ENCODE data around the gene LHFPL6. TPM values are rescaled to one million over a fixed set of nuclear protein-coding genes. Genes with fewer than 3 reads are reported as not detected.

LHFPL6 gene
- total RNA-seq, 1 donor from 2014 or later = 31.8 TPM

DNA sequence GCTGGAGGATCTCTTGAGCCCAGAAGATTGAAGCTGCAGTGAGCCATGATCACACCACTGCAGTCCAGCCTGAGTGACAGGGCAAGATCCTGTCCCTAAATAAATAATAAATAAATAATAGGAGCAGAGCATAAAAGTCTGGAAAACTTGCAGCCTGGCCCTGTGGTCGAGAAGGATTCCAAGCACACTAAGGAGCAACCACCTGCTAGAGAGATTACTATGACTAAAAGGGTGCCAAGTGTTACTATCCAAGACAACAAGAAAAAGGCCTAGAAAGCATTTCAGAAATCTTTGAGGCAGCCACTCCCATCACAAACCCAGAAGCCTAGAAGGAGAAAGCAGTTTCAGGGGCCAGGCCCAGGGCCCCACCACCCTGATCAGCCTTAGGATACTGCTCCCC is 46.1 kb downstream of the LHFPL6 start:
- no peak for DNase-seq (ENCODE audit: low read depth in 2 of 2)

DNA sequence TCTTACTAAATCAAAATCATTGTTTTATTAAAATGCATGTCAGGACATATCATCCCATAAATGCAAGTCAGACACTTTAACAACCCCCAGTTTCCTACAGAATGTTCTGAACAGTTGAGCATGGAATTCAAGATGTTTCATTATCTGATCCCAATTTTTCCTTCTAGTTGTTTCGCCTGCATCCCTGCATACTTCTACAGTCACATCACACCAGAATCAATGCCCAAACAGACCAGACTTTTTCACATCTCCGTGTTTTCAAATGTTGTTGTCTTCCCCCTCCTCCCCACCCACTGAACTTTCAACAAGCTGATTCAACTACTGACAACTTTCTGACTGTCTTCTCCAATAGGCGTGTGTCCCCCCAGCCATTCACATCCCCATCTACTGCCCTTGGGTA is 48.6 kb downstream of the LHFPL6 start:
- DNase-seq (ENCODE audit: low read depth in 2 of 2) = no peak

DNA sequence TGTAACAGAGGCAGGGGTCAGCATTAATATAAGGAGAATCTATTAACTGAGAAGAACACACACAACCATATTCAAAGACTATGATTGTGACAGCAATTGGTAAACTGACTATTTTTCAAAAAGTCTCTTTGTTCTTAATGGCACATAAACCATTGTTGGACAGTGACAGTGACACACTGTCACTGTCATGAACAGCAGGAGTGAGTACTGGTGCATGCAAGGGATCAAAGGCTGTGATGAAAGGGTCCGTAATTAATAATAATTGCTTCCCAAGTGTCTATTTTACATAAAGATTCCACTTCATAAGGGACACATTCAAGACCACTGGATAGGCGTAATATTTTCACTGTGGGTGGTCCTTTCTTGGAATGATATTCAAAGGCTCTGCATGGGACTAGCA is 50.7 kb downstream of the LHFPL6 start:
- DNase-seq (ENCODE audit: low read depth in 2 of 2) = no peak

DNA sequence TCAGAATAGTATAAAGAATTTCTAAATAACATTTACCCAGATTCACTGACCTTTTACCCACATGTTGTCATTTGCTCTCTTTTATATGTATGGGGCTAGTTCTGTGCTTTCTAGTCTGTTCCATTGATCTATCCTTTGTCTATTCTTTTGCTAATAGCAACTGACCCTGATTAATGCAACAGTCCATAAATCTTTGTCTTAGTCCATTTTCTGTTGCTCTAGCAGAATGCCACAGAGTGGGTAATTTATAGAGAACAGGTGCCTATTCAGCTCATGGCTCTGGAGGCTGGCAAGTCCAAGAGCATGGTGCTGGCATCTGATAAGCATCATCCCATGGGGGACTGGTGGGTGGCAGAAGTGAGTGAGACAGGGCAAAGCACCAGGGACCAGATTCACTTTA is 52.1 kb downstream of the LHFPL6 start:
- DNase-seq (ENCODE audit: low read depth in 2 of 2) = no peak

DNA sequence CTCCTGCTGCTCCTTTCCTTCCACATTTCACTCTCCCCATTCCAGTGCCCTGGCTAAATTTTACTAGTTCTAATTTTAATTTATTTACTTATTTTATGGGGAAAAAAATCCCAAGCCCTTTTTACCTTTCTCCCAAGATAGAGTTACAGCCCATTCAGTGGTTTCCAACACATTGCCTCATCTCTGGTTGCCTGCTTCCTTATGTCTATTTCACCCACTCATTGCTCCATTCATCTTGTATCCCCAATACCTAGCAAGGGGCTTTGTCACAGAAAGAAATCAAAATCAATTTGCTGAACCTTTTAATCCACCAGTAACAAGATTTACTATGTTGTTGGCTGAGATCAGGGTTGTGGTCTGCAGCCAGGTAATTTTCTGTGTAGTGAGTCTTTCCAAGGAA is 55.9 kb downstream of the LHFPL6 start:
- no peak for DNase-seq (ENCODE audit: low read depth in 2 of 2)

DNA sequence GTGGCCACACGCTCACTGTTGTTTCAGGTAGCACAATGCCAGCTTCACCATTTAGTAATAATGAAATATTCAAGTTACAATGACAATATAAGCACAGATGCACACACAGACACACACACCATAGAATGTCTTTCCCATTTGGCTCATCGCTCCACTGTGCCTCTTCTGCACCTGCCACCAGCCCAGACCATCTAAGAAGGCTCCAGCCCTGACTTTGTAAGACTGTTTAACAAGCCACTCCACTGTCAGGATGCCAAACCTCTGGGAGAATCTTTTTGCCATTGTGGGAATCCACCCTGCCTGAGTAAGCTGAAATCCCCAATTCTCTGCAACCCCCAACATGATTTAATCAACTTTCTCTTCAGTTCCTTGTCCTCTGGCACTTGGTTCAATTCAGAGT is 60.6 kb downstream of the LHFPL6 start:
- no peak for DNase-seq (ENCODE audit: low read depth in 2 of 2)

DNA sequence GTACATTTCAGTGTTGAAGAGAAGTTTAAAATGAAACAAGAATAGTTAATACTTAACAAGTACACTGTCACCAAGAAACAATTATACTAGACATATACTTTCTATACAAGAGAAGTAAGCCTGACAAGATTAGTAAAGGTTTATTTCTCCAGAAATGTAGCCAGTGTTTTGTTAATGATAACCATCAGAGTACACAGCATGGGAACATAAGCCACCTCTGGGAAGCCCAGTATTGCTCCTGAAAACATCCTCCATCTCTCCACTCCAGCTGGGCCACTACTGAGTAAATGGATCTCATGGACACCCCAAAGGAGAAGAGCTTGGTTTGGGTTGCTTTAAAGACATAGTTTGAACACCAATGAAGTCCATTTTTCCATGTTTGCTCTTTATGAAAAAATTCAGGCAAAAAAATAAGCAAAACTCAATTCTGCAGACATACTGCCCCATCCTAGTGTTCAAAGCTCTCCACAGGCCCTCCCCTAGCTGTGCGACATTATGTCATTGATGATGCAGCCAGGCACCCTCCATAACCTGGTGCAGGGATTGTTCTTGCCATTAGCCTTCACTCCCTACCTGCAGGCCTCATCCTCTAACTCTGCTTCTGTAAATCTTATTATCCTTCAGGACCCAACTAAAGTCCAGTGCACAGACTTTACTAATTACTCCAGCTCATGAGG is 61.9 kb downstream of the LHFPL6 start:
- DNase-seq (ENCODE audit: low read depth in 2 of 2) = no peak

DNA sequence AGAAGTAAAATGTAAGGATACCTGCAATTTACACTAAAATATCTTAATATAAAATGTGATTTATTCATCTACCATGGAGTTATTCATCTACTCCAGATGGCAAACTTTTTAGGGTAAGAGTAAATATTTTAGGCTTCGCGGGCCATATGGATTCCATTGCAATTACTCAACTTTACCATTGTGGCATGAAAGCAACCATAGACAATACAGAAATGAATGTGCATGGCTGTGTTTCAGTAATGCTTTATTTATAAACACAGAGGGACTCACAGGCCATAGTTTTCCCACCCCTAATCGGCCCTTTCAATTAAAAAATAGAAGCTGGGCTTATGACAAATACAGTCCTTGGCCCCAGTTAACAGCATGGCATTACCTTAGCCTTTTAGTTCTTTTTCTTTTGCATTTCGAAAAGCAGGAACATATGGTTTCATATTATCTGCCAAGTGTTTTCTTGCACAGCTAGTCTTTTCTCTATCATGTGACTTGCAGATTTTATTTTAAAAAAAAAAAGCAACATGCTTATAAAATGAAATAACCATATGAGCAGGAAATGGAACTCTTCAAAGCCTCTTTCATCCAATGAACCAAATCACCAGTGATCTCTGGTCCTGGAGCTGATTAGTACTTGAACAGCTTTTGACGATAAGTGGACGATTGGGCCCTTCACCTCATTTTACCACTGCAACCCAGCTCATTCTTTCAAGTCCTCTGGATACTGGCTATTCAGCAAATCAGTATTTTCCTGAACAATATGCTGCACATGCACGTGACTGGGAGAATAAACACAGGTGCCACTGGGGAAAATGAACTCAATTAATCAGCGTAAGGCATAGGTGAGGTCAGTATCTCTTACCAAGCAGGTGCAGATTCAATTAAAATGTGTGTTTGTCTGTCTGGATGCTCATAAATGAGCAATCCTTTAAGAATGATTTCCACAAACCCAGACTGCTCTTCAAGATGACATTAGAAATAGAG is 63.9 kb downstream of the LHFPL6 start:
- no peak for DNase-seq (ENCODE audit: low read depth in 2 of 2)

DNA sequence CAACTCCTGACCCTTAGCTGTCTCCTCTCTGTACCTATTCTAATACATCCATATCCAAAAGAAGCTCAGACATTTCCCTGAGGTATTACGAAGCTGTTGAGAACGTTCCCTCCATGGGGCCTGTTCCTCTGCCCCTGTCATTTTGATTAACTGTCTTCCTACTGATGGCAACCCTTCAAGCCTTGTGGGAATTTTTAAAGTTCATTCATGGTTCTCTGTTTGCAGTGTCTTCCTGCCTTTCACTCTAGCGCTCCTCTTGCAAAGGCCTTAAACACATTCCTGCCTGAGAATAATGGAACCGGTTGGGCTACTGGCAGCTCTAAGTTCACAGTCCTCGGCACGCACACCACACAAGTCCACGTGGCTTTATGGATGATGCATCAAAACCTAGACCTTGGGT is 66.1 kb downstream of the LHFPL6 start:
- DNase-seq (ENCODE audit: low read depth in 2 of 2) = no peak

DNA sequence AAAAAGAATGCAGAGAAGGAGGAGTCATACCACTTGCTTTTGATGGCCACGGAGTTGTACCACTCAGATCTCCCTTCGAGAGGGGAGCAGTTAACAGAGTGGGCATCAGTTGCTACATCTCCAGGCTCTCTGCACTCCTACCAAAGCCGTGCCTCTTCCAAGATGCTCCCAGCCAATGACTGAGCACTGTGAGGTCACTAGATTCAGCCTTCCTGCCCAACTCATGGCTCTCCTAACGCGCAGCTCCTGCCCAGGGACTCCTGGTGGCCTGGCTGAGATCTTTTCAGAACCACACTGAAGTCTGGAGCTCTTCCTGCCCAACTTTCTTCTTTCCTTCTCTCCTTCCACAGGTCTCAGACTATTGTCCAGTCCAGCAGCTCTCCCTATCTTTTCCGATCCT is 66.7 kb downstream of the LHFPL6 start:
- DNase-seq (ENCODE audit: low read depth in 2 of 2) = no peak

DNA sequence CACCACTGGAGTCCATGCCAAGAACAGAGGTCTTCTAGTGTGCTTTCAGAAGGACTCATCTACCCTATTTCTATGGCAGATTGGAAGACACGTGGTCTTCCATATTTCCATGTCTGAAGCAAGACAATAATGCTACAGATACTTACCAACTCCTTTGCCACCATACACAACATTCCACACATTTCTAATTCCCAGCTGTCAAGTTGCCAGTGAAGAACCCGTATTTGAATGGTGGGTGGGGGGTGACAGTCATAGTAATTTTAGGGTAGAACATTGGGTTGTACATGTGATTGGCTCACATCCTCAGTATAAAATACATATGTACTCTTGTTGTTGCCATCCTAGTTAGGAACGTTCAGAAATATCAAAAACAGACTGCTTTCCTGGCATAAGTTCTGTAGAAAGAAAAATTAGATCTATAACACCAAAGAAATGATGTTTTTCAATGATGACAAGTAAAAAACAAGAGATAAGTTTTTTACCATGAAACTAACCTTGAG is 69.3 kb downstream of the LHFPL6 start:
- no peak for DNase-seq (ENCODE audit: low read depth in 2 of 2)

DNA sequence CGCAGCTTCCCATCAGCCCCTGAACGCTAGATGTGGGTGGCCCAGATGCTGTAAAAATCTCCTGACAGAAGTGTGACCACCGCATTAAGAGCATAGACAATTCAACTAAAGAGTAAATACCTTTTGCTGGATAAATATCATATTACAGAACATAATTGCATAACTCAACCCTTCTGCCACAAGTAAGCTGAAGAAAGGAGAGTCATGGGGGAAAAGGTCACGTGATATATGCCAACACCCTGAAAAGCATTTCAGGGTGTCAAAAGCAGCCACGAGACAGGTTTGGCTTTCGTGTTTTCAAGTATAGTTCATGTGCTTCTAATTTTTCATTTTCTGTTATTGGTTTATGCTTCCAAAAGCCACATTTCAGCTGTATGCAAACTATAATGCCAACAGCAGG is 71.3 kb downstream of the LHFPL6 start:
- DNase-seq (ENCODE audit: low read depth in 2 of 2) = no peak

DNA sequence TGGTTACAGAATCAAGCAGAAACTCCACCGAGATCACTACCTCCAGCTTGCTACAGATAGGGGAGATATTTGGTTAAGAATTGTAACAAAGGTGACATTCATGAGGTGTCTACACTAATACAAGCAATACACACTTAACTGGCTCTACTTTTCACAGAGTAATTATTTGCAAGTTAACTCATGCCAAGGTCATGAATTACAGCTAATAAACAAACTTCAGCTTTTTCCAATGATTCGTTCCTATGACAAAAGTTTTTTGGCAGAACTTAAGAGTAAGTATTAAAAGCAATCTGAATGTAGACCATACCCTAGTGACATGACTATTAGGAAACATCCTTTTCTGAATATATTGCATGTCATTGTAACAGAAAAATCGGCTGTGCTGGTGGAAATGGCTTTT is 72.1 kb downstream of the LHFPL6 start:
- peak in 1 of 2 donors; percentile 55 for DNase-seq (ENCODE audit: low read depth in 2 of 2)

DNA sequence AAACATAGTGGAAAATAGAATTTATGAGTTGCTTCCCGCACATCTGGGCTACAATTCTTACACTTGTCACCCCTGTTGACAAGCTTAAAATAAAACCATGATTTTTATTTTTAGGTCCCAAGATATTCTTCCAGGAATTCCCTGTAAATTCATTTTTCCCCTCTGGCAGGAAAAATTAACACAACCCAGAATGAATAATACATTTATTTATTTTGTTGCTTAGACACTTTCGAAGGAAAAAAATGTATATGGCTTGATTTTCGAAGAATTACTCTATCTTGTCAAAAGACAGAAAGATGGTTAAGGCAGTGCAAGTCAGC is 74.4 kb downstream of the LHFPL6 start:
- no peak for DNase-seq (ENCODE audit: low read depth in 2 of 2)

DNA sequence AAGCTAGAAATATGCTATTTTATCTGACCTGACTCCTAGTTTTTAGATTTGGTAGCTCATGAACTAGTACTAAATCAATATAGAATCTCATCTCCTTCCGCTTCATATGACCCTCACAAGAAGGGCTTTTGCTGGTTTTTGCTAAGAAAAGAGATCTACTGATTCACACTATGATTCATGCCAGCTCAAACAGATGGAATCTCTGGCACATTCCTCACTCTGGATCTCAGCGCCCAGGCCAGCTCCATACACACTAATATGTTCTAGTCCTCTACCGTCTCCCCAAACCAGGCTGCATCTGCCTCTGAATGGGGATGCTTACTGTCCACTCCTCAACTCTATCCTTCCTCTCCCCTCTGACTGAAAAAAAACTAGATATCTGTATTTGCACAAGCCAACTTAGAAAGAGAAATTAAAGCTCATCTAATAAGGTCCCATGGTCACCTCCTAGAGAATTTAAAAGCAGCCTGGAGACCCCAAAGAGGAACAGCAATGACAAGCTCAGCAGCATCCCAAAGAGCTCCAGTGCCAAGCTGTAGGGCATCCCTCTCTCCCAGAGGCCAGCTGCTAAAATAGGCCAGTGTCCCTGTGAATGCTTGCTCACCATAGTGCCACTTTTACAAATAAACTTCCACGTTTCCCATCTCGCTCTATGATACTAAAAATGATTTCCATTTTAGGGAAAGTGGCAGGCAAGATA is 74.9 kb downstream of the LHFPL6 start:
- DNase-seq (ENCODE audit: low read depth in 2 of 2) = peak in 1 of 2 donors; percentile 79

DNA sequence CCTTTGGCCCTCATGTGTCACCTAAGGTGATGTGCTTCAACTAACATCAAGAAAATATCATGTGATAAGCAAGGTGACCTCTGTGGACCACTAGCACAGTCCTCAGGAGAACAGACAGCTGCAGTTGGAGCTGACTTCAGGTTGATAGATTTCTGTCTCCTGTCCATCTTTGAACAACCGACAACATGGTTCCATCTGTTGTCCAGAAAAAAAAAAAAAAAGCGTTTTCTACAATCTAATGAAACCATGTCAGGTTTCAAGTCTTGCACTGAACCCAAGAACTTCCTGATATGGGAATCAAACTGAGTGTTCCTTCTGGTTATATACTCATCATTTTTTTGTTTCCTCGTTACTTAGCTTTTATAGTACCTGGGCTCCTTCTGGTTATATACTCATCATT is 75.7 kb downstream of the LHFPL6 start:
- no peak for DNase-seq (ENCODE audit: low read depth in 2 of 2)

DNA sequence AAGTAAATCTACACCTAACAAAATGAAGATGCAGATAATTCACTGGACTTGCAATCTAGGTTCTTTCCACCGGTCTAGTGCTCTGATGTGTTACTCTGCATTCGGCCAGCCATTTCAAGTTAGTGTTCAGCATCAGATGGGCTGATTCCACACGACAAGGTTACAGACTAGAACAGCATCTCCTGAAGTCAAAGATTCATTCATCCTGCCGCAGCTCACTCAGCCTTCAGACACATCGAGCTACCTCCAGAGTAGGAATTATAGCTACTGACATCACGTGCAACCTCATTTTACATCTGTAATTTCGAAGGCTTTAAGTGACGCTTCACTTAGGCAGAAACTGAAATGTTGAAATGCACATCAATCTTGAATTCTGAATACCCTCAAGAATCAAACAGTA is 76.5 kb downstream of the LHFPL6 start:
- DNase-seq (ENCODE audit: low read depth in 2 of 2) = no peak

DNA sequence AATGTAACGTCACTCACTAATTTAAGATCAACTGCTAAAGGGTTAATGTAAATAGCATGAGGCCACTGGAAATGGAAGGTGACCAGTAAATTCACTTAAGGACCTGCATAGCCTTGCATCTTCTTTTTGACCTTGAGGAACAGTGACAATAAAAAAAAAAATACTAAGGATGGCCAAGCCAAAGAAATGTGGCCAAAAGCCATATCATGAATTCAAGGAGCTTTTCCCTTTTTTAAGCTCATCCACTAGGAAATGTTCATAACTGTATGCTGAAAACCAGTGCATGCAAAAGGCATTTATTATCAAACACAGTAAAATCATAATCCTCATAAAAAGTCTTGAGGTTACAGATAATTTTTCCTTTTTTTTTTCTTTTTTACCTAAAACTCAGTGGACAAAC is 77.5 kb downstream of the LHFPL6 start:
- DNase-seq (ENCODE audit: low read depth in 2 of 2) = no peak

DNA sequence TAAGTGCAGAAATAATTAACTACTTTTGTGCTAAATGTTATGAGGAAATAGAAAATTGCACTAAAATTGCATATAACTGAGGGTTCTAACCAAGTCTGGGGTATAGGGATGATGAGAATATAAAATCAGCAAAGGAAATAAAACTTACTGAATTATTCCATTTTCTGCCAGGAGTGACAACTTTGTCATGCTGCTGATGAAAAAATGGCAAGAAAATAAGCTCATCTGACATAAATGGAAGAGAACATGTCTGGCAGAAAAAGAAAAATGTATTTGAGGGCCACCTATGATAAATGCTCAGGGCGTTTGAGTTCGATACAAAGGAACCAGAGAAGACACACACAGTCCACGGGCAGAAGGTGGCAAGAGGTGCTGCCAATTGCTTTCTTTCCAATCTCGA is 78.2 kb downstream of the LHFPL6 start:
- DNase-seq (ENCODE audit: low read depth in 2 of 2) = no peak

DNA sequence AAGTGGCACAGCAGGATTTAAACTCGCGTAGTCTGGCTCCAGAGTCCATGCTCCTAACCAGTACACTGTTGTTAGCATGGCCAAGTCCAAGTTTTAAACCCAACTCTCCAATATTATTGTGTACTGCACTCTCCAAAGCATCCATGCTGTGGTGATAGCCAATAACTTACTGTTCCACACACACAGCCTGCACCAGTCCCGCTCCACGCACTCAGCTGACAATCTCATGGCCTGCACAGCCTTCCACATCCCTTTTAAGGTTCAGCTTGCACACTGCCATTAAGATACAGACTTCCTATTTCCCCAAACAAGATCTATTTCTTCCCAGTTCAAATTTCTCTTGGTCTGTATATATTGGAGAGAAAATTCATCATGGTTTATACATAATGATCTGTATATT is 80.7 kb downstream of the LHFPL6 start:
- DNase-seq (ENCODE audit: low read depth in 2 of 2) = no peak

DNA sequence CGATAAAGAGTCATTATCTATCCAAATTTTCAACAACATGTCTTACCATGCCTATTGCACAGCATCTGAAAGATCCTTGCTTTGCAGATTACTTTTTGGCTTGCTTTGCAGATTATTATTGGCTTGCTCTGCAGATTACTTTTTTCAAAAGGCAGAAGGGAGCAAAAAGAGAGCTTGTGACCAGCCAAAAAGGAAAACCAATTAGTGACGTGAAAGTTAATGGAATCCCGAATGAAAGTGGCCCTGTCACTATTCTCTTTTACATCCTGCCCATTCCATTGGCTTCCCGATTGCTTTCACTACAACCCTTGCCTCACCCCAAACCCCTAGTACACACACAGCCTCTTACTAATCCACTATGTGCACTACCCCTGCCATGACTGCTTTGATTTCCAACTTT is 81.3 kb downstream of the LHFPL6 start:
- no peak for DNase-seq (ENCODE audit: low read depth in 2 of 2)

DNA sequence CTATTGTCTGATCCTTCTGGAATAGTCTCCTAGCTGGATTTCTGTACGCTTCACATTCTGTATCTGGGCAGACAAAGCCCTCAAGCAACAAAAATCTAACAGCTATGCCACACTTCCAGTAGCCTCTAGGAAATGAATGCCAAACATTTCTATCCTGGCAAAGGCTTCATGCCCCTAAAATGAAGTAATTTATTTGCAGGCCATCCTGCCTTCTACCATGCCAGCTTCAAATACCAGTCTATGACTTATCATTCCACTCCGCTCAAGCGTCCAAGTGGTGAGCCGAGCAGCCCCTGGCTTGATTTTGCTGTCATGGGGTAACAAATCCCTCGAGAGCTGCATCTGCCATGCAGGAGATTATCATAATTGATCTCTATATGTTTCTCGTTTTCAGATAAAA is 86.9 kb downstream of the LHFPL6 start:
- no peak for DNase-seq (ENCODE audit: low read depth in 2 of 2)
